ENCODE results near the gene ADK. TPM values are rescaled to one million over a fixed set of nuclear protein-coding genes. Genes with fewer than 3 reads are reported as not detected.

The ADK gene
- total and polyA plus RNA-seq, 8 donors: 44.8 to 68.6 (median 57.5) TPM

- Histone ChIP-seq H3K9me3 (no peaks in the 10 kb centered on the region), H3K27ac (no peak overlapping the region), H3K27me3 (no peaks in the 10 kb centered on the region), H3K4me3 (no peak overlapping the region), H3K4me1 (peaks cover 5 to 13% of the 10 kb centered on the region in 2 donors), H3K36me3 (no peaks in the 10 kb centered on the region)
- TF ChIP-seq CTCF (IDR thresholded peaks at IDR 0.05): no peak
- no peak for DNase-seq
- intact Hi-C loops (cut with DNase I): no loop called here
- ATAC-seq: peak; percentile 83
Observed at GRCh38 chr10:74255888-74256357, 104.9 kb downstream of the ADK start.

GRCh38 chr10:74262856-74263255, 111.8 kb downstream of the ADK start:
- H3K4me1 ChIP-seq: no peaks in the 10 kb centered on the region
- H3K9me3 ChIP-seq: no peaks in the 10 kb centered on the region
- no peaks in the 10 kb centered on the region for H3K27me3 ChIP-seq
- TF ChIP-seq CTCF (IDR thresholded peaks at IDR 0.05): no peak
- DNase-seq: no peak
- H3K4me3 ChIP-seq: no peak overlapping the region
- intact Hi-C loops (cut with DNase I): no loop called here
- H3K36me3 ChIP-seq: no peaks in the 10 kb centered on the region
- no peak for ATAC-seq
- H3K27ac ChIP-seq: no peak overlapping the region

DNA sequence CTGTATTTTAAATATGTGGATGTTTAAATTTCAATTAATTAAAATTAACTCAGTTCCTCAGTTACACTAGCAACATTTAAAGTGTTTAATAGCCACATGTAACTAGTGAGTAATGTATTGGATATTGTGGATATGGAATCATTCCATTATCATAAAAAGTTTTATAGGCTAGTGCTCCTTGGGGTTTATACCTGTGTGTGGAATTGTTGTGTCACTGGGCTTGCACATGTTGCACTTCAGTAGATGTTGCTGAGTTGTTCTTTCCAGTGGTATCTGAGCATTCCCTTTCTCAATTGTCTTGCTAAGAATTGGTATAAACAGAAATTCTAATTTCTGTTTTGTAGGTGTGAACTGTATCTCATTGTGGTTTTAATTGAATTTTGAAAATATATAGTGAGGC, 113.0 kb downstream of the ADK start:
- H3K4me1 ChIP-seq: no peaks in the 10 kb centered on the region
- no peaks in the 10 kb centered on the region for H3K27me3 ChIP-seq
- no peaks in the 10 kb centered on the region for H3K9me3 ChIP-seq
- DNase-seq (no peak), ATAC-seq (no peak)
- H3K36me3 ChIP-seq: no peaks in the 10 kb centered on the region
- no peak overlapping the region for H3K4me3 ChIP-seq
- intact Hi-C loops (cut with DNase I): no loop called here
- TF ChIP-seq CTCF (IDR thresholded peaks at IDR 0.05): no peak
- H3K27ac ChIP-seq: no peak overlapping the region

GRCh38 chr10:74272288-74272687, 121.3 kb downstream of the ADK start:
- intact Hi-C loops (cut with DNase I): no loop called here

GRCh38 chr10:74275755-74276290, 124.8 kb downstream of the ADK start:
- TF ChIP-seq CTCF (IDR thresholded peaks at IDR 0.05): no peak
- Histone ChIP-seq H3K4me3 (no peak overlapping the region), H3K4me1 (no peaks in the 10 kb centered on the region), H3K27me3 (no peaks in the 10 kb centered on the region), H3K27ac (no peak overlapping the region), H3K36me3 (no peaks in the 10 kb centered on the region), H3K9me3 (no peaks in the 10 kb centered on the region)
- intact Hi-C loops (cut with DNase I): no loop called here
- DNase-seq (no peak), ATAC-seq (no peak)

More at GRCh38 chr10:74272288-74272687, 121.3 kb downstream of the ADK start:
- H3K4me3 ChIP-seq: no peak overlapping the region
- H3K27ac ChIP-seq: no peak overlapping the region
- ATAC-seq (no peak), DNase-seq (no peak)
- H3K36me3 ChIP-seq: no peaks in the 10 kb centered on the region
- H3K4me1 ChIP-seq: no peaks in the 10 kb centered on the region
- no peak for TF ChIP-seq CTCF (IDR thresholded peaks at IDR 0.05)
- no peaks in the 10 kb centered on the region for H3K27me3 ChIP-seq
- H3K9me3 ChIP-seq: no peaks in the 10 kb centered on the region
